Bone marrow (tissue), 2 donors: ENCODE results near the gene AQP12B.

Experiments
- DNase-seq, 2 donors: peaks; one replicate each; lab custom pipeline; 2025; lab: John Stamatoyannopoulos, UW

AQP12B gene

DNA sequence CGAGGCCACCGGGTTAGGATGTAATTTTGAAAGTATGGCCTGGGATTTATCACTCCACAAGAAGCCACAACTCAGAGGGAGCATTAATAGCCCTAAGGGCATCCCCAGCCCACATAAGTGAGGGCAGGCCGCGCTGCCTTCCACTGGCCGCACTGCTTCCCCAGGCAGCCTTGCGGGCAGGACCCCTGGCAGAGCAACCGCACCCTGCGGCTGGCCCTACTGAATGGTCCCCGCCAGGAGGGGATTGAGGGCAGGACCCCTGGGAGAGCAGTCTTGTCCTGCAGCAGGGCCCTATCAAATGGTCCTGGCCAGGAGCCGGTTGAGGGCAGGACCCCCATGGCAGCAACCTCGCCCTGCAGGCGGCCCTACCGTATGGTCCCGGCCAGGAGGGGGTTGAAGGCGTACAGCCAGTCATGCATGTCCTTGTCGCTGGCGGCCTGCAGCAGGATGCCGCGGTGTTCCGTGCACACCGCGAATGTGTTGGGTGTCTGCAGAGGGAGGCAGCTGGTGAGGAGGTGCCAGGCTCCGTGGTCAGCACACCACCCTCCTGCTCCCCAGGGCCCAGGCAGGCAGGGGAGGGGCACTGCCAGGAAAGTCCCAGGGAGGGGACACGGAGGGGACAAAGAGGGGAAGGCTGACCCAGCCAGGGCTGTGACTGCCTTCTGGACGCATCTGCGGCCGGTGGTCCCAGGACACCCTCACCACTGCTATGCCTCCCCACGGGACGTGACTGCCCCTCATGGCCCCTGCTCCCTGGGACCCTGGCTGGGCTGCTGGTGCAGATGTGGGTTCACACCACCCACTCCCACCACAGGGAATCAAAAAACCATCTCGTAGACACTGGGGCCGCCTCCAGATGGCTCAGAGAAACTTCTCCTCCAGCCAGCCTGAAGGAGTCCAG, 35.2 kb upstream of the AQP12B start:
- DNase-seq = no peak

DNA sequence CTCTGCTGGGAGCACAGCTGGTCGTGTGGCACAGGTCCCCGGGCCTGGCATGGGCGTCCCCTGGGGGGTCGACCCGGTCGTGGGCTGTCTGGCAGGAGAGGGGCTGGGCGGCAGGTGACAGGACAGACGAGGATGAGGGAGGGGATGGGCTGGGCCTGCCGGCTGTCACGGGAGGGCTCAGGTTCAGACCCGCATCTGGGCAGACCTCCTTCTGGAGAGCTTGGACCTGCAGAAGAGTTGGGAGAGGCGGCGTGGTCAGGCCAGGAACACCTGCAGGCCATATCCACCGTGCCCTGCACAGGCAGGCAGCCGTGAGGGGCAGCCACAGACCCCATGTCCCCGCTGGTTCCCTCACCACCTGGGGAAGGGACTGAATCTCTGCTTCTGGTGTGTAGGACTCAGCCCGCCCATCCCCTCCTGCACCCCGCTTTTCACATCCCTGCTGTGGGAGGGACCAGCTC, 34.5 kb upstream of the AQP12B start:
- no peak for DNase-seq

DNA sequence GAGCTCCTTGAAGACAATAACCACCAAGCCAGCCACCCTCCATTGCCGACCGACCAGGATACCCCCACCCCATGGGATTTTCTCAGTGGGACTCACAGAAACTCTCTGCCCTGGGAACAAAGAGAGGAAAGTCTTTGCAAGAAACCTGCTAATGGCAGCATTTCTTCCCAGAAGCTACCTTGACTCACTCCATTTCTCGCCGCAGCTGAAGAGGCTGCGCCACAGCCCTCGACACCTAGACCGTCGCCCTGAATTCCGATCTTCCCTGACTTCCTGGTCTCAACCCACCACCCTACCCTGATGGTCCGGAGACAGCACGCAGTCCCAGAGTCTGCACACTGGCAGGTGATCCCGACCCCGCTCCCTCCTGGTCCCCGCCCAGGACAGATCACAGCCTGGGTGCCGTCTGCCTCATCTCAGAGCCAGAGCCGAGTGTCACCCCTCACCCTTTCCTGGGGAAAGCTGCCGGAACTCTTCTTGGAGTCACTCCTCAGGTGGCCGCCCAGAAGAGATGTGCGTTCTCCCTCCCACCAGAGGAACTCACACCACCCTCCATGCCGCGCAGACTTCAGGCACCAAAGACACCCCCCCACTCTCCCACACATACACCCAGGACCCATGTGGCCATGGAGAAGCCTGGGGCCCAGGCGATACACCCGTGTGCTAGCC, 33.6 kb upstream of the AQP12B start:
- DNase-seq = no peak

DNA sequence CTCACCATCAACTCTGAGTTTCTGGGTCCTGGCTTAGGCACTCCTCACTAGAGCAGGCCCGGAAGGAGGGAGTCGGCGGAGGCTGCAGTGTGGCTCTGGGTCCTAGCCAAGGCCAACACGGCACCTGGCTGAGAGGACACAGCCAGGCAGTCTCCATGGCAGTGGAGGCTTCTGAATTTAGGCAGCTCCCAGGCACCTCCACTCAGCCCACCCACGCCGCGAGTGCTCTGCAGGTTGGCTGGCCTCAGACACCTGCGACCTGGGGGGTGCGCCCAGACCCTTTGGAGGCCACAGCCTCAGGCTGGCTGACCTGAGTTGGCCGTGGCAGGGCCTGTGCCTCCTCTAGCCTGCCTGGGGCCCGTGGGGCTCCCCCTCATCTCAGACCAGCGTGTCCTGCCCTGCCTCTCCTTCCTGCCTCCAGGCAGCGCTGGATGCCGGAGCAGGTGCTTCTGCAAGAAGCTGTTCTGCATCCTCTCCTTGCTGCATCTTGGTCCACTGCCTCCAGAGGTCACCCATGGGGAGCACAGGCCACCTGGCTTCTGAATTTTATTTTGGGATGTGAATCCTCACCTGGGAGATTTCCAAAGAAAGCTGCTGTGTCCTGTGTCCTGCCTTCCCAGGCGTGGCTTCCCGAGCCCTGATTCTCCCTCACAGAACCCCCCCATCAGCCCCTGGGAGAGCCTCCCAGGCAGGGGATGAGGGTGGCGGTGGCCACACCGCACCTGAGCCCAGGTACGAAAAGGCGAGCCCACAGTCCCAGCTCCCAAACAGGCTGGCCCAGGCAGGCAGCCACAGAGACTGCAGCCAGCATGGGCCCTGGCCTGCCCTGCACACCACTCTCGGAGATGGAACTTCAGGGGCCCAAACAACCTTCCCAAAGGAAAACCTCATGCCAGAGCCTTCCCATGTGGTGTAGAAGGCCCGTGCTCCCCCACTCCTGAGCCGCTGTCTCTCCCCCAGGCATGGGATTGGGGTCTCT, 32.4 kb upstream of the AQP12B start:
- no peak for DNase-seq

DNA sequence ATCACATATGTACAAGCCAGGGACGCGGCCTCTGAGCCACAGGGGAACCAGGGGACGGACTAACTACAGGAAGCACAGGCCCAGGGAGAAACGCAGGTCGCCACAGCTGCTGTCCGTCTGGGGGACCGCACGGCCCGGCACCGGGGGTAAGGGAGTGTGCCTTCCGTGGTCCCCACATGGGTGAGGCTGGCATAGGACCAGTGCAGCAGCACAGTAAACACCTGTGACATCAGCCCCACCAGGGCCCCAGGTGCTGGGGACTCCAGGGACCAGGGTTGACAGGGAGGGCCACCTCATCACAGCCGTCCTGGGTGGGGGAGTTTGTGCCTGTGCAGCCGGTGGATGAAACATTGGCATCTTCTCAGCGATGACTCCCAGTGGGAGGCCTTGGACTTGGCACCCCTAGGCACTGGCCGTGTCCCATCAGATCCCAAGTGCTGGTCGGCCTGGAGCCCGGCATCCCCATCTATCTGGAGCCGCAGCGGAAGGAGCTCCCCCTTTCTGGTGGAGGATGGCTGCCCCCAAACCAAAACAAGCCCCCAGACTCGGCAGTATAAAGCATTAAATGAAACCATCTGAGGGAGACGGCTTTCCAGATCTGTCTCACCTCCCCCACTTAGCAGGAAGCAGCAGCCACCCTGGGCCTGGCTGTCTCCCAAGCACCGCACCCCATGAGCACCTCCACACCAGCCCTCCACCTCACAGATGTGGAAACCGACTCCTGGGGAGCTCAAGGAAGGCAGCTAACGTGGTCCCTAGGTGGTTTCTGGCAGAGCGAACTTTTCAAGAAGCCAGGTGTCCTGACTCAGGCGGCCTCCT, 31.5 kb upstream of the AQP12B start:
- DNase-seq = no peak

DNA sequence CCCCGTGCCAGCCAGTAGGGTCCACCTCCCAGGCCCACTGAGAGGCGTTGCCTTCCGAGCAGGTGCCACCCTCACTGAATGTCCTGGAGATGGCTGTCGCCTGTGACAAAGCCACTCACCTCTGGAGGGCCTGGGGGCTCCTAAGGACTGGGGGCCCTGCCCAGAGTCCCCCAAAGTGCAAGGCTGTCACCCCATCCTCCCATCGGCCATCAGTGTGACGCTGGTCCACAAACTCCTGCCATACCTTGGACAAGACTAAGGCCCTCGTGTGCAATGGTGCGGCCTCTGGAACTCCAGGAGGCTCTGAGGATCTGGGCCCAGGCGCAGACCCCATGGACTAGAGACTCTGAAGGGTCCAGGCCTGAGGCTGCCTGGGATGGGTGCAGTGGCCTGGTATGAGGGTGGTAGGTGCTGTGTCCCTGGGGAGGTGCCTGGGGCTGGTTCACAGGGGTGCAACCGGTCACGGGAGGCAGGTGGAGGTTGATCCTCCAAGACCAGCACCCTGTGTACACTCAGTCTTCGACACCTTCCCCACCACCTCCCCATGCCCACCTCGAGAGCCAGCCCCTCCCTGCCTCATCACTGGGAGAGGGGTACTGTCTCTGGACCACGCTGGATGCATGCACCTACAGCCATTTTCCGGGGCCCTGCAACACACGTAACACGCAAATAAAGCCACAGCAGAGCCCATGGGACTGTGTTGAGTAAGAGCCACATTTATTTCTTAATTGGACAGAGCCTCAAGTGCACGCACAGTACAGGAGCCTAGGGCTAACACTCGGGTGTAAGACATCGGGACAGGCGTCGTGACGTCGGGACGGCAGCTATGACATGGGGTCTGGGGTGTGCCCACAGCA, 30.6 kb upstream of the AQP12B start:
- DNase-seq = no peak

DNA sequence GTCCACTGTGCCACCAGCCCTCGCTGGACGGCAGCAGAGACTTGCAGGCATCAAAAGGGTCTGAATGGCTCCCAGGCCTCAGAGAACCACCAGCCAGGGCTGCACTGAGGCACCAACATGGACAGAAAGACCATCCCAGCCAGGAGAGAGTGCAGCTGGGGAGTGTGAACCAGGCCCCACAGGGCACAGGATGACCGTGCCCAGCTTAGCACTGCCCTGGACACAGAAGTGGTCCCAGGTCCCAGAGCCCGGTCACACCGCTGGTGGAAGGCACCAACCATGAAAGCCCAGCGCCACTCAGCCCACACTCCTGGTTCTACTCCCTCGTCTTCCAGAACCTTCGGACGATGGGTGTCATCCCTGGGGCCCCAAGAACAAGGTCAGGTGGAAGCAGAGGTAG, 29.4 kb upstream of the AQP12B start:
- DNase-seq = no peak

DNA sequence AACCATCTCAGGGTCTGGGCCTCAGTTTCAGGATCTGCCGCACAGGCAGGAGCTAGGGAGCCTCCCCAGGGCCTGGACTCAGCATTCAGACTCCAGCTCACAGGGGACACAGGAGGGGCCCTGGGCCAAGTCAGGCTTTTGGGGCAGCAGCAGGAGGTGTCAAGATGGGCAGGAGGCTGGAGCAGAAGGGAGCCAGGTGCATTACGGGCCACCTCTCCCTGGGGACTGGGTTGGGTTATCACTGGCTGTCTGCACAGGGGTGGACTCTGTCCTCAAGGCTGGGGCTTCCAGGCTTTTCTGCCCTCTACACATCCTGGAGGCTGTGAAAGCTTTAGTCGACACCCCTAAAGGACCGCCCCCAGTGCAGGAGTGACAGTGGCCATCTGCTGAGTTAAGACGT, 29.0 kb upstream of the AQP12B start:
- no peak for DNase-seq

DNA sequence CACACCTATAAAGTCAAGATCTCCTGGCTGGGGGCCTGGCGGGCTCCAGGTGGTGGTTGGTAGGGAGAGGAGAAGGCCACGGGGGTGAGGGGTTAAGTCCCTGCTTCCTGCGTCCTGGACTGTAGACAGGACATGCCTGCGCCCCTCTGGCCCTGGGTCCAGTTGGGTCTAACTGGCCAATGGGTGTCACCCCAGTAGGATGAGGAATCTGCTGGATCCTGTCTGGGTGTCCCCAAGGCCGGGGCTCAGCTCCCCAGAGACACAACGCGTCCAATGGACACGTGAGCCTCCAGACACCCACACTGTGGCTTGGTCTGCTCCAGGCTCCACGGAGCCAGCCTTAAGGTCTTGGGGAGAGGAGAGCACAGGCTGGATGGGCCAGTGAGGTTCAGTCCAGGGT, 28.6 kb upstream of the AQP12B start:
- DNase-seq = no peak

DNA sequence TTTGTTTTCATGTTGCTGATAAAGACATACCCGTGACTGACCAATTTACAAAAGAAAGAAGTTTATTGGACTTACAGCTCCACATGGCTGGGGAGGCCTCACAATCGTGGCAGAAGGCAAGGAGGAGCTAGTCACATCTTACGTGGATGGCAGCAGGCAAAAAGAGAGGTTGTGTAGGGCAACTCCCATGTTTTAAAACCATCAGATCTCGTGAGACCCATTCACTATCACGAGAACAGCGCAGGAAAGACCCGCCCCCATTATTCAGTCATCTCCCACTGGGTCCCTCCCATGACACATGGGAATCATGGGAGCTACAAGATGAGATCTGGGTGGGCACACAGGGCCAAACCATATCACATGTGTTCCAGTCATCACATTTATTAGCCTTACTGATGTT, 25.8 kb upstream of the AQP12B start:
- DNase-seq = no peak

DNA sequence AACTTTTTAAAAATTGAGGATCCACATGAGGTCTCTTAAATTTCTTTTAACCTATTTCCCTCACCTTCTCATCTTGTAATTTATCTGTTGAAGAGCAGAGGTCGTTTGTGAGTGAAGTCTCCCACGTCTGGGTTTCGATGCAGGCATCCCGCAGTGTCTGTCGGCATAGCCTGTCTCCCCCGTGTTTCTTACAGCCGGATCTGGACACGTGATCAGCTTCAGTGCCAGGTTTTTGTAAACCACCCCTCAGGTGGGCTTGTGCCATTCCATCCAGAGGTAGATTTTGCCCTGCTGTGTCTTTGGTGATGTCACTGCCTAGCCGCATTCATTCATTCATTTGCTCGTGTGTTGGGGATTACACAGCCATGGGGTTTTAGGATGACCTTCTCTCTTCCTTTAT, 25.1 kb upstream of the AQP12B start:
- no peak for DNase-seq

DNA sequence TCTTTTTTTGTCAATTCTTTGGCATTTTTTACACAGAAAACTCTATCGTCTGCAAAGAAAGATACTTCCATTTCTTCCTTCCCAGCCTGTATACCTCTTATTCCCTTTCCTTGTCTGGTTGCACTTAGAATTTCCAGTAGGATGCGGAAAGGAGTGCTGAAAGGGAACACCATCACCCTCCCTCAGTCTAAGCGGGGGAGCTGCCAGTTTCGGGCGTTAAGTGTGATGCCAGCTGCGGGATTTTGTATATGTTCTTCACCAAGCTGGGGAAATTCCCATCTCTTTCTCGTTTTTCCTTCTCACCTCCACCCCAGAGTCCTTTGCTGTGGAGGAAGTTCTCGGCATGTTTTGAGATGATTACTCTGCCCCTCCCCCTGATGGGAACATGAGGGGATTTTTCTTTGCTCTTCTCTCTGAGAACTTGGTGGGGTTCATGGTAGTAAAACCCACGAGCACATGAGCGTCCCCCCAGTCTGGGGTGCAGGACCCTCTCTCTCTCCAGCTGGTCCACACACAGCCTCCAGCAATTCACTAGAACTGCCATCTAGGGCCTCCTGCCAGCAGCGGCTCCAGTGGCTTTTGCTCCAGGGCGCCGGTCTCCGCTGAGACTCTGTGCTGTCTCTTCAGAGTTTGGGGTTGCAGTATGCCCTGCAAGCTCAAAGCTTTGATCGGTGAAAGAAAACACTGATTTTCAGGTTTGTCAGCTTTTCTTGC, 24.5 kb upstream of the AQP12B start:
- DNase-seq = no peak

DNA sequence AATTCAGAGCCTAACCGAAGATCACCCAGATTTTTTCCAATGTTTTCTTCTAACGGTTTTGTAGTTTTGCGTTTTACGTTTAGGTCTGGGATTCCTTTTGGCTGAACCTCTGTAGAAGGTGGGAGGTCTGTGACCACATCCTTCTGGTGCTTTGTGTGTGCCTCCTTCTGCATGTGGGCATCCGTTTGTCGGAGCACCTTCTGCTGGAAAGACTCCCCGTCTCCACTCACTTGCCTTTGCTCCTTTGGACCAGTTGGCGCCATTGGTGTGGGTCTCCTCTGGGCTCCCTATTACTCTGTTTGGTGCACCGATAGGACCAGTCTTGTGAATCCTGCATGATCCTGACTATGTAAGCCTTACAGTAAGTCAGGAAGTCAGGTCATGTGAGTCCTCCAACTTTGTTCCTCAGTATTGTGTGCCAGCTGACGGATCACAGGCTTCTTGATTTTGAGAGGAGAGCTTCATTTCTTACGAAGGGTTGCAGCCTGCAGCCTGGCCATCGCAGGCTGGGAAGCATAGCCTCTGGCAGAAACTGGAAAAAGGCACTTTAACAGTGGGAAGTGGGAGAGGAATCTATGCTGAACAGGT, 22.6 kb upstream of the AQP12B start:
- no peak for DNase-seq

DNA sequence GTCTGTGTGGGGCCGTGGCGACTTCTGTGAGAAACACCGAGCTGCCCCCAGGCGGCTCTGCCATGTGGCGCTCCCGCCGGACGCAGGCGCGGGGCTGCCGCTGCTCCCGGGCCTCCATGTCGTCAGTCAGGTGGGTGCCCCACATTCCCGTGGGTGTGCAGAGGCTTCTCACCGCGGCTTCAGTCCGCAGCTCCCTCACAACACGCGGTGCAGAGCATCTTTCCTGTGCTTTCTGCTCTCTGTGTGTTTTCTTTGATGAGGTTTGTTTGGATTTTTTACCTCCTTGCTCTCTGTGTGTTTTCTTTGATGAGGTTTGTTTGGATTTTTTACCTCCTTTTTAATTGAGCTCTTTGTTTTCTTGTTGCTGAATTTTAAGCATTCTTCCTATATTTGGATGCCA, 22.0 kb upstream of the AQP12B start:
- DNase-seq = no peak

DNA sequence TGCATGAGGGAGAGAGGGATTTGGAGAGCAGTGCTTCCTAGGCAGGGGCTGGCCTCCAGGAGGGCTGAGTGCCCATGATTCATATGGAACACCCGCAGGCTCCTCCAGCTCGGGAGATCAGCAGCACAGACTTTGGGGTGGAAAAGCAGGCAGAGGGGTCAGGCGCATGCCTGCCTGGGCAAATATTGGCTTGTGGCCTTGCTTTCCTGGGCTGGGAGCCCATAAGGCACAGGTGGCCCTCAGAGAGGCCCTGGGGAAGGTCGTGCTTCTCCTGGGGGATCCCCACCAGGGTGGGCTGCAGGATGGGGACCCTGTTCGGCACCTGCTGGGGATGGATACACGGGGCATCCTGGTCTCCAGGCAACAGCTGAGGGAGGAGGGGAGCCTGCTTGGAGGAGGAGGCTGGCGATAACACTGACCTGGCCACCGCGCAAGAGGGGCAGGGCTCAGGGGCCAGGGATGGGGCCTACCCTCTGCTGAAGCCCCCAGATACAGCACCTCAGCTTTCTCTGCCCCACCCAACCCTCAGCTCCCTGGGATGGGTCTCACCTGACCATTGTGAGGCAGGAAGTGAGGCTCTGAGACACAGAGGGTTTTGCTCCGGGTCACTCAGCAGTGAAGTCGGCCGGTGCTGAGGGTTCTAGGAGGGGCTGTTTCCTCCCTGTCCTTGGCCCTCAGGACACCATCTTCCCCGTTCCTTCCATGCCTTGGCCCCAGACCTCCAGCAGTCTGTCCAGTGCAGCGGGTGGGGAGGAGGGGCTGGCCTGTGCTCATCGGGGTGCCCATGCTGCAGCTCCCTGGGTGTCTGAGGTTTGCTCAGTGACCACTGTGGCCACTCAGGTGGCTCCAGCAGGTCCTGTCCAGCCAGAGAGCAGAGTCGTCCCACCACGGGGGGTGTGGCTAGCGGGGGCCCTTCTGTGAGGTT, 21.0 kb upstream of the AQP12B start:
- no peak for DNase-seq

DNA sequence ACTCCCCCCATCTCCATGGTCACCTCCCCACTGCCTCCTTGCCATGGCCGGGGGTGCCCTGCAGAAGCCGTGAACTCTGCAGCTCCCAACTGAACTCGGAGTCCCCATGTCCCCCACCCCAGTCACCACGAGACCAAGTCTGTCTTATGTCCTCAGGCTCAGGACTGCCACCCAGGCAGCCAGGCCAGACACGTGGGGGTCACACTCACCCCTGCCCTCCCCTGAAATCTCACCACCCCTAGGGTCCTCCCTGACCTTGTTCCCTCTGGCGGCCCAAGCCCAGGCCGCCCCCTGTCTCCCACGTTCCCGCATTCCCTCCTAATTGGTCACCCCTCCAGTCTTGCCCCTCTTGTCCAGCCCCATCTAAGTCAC, 19.9 kb upstream of the AQP12B start:
- no peak for DNase-seq

DNA sequence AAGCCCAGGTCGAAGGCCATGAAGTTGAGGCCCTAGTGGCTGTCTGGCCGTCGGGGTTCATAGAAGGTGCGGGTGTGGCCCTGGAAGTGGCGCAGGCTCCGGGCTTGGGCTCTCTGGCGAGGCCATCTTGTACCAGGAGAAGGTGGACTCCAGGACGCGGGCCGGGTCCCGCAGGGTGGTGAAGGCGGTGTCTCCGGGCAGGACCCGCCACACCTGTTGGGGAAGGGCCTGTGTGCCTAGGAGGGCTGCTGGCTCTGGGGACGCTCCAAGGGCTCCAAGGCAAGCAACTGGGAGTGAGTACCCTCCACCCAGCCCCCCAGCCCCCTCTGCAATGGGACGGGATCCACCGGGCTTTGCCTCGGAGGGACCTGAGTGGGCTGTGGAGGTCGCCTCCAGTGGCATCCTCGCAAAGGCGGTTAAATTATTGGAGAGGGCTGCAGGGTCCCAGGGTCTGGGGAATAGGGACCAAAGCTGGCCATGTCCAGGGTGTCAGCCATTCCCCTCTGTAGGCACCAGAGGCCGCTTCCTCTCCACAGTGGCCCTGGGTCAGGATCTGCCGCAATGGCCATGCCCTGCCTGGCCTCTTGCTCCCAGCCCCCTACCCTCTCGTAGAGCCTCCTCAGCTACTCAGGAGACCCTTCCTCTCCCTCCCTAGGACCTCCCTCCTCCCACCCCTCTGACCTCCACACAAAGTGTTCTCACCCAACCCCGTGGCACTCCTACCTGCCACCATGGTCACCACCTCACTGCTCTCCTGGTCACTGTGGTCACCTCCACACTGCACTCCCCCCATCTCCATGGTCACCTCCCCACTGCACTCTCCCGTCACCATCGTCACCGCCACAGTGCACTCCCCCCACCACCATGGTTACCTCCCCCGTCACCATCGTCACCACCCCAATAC, 19.3 kb upstream of the AQP12B start:
- no peak for DNase-seq
